Measurements from ENCODE around the gene ITIH4. TPM values are rescaled to one million over a fixed set of nuclear protein-coding genes. Genes with fewer than 3 reads are reported as not detected.

ITIH4 gene
- polyA plus RNA-seq, 1 experiment, result 1.4 TPM

- peaks cover 6% of the 10 kb centered on the region for H3K36me3 ChIP-seq (ENCODE audit: control insufficient read depth, insufficient read depth, low read length)
- TF ChIP-seq, protein P1, sequence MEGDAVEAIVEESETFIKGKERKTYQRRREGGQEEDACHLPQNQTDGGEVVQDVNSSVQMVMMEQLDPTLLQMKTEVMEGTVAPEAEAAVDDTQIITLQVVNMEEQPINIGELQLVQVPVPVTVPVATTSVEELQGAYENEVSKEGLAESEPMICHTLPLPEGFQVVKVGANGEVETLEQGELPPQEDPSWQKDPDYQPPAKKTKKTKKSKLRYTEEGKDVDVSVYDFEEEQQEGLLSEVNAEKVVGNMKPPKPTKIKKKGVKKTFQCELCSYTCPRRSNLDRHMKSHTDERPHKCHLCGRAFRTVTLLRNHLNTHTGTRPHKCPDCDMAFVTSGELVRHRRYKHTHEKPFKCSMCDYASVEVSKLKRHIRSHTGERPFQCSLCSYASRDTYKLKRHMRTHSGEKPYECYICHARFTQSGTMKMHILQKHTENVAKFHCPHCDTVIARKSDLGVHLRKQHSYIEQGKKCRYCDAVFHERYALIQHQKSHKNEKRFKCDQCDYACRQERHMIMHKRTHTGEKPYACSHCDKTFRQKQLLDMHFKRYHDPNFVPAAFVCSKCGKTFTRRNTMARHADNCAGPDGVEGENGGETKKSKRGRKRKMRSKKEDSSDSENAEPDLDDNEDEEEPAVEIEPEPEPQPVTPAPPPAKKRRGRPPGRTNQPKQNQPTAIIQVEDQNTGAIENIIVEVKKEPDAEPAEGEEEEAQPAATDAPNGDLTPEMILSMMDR (IDR thresholded peaks at IDR 0.05; ENCODE audit: insufficient read depth, low read depth, low read length), result no peak
- DNase-seq (ENCODE audit: low read depth), result no peak
- CTCF ChIA-PET, result no interaction called here
- POLR2A ChIA-PET, result no interaction called here
- no peak overlapping the region for H3K4me3 ChIP-seq (ENCODE audit: low read depth, low read length)
- H3K27me3 ChIP-seq (ENCODE audit: control insufficient read depth, insufficient read depth, low read length), result no peaks in the 10 kb centered on the region
These were observed 13.4 kb upstream of the ITIH4 start for GRCh38 chr3:52843881-52844280.

- TF ChIP-seq, protein P1 (IDR thresholded peaks at IDR 0.05; ENCODE audit: insufficient read depth, low read depth, low read length), result no peak
- H3K36me3 ChIP-seq (ENCODE audit: control insufficient read depth, insufficient read depth, low read length), result peaks cover 6% of the 10 kb centered on the region
- ChIA-PET CTCF (interaction anchor here (1.2 kb wide), 1 partner anchor 8 kb away, joined by 4 read pairs; no protein-coding TSS in a partner anchor), POLR2A (no interaction called here)
- DNase-seq (ENCODE audit: low read depth), result no peak
- no peaks in the 10 kb centered on the region for H3K27me3 ChIP-seq (ENCODE audit: control insufficient read depth, insufficient read depth, low read length)
- H3K4me3 ChIP-seq (ENCODE audit: low read depth, low read length), result no peak overlapping the region
These were observed 12.8 kb upstream of the ITIH4 start for GRCh38 chr3:52843108-52843865.

DNA sequence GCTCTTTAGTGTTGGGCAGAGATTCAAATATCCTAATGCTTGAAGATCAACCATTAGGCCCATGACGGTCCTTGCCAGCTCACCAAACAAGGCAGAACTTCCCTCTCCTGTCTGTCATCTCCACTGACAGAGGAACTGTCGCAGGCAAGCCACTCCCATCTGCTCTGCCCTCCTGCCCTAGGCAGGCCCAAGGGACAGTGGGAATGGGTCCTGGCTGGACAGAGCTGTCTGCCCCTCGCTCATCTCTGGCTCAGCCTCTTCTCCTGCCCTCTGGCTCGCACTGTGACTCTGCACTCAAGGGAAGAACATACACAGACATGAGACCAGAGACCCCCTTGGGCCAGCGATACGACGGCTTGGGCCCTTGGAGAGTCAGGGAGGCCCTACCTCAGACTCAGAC lies 12.0 kb upstream of the ITIH4 start:
- POLR2A ChIA-PET, result no interaction called here
- Histone ChIP-seq H3K27me3 (ENCODE audit: control insufficient read depth, insufficient read depth, low read length) (no peaks in the 10 kb centered on the region), H3K36me3 (ENCODE audit: control insufficient read depth, insufficient read depth, low read length) (peaks cover 6% of the 10 kb centered on the region), H3K4me3 (ENCODE audit: low read depth, low read length) (no peak overlapping the region)
- CTCF ChIA-PET, result interaction anchor here (1.2 kb wide), 1 partner anchor 9 kb away, joined by 4 read pairs; no protein-coding TSS in a partner anchor
- DNase-seq (ENCODE audit: low read depth), result no peak
- TF ChIP-seq, protein P1 (IDR thresholded peaks at IDR 0.05; ENCODE audit: insufficient read depth, low read depth, low read length), result no peak

GRCh38 chr3:52841981-52842340 lies 11.5 kb upstream of the ITIH4 start:
- ChIA-PET CTCF (no interaction called here), POLR2A (no interaction called here)
- TF ChIP-seq, protein P1 (IDR thresholded peaks at IDR 0.05; ENCODE audit: insufficient read depth, low read depth, low read length), result no peak
- no peaks in the 10 kb centered on the region for H3K27me3 ChIP-seq (ENCODE audit: control insufficient read depth, insufficient read depth, low read length)
- H3K36me3 ChIP-seq (ENCODE audit: control insufficient read depth, insufficient read depth, low read length), result peaks cover 6% of the 10 kb centered on the region
- no peak for DNase-seq (ENCODE audit: low read depth)
- no peak overlapping the region for H3K4me3 ChIP-seq (ENCODE audit: low read depth, low read length)

DNA sequence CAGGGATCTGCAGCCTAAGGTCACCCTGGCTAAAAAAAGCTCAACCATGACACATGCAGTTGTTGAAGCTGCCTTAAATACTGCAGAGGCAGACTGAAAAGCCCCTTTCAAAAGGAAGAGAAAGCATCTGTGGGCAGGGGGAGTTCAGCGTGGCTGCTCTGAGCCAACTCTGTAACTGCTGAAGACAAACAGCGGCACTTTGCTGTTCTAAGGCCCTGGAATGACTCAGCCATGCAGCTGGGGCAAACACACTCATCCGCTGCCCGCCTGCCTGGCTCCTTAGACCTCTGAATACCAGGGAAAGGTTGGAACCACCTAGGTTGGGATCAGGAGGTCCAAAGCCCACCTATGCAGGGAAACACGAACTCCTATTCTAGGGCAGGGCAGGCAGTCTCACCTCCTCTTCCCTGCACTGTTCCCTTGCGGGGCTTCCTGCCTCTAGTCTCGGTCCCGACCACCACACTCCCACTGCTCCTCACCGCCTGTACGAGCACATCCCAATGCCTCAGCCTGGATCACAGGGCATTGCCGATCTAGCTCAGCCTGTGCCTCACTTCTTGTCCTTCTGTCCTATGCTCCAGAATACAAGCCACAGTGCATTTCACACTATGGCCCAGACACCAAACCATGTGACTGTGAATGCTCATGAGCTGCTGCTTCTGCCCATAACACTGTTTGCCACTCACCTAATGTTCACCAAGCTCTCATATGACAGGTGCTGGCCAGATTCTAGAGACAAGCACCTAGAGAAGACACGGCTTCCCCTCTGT lies 10.9 kb upstream of the ITIH4 start:
- no peak overlapping the region for H3K4me3 ChIP-seq (ENCODE audit: low read depth, low read length)
- H3K27me3 ChIP-seq (ENCODE audit: control insufficient read depth, insufficient read depth, low read length), result no peaks in the 10 kb centered on the region
- ChIA-PET POLR2A (interaction anchor here (0.7 kb wide), 1 partner anchor 51 kb away, joined by 16 read pairs; no protein-coding TSS in a partner anchor), CTCF (interaction anchor here (0.8 kb wide), 1 partner anchor 21 kb away, joined by 3 read pairs; no protein-coding TSS in a partner anchor)
- H3K36me3 ChIP-seq (ENCODE audit: control insufficient read depth, insufficient read depth, low read length), result peaks cover 6% of the 10 kb centered on the region
- TF ChIP-seq, protein P1 (IDR thresholded peaks at IDR 0.05; ENCODE audit: insufficient read depth, low read depth, low read length), result no peak
- DNase-seq (ENCODE audit: low read depth), result no peak

Data from BJ (cell line).